GM18502 (cell line): ENCODE measurements around the gene SLC2A2.

Experiments
- ATAC-seq: cut with Tn5 transposase; IDR thresholded peaks from one replicate; pipeline ENCODE4 v1.9.1; 2021; ENCODE audit warnings: mild to moderate bottlenecking; ENCODE audit not compliant: unreplicated experiment, poor library complexity

Gene SLC2A2

DNA sequence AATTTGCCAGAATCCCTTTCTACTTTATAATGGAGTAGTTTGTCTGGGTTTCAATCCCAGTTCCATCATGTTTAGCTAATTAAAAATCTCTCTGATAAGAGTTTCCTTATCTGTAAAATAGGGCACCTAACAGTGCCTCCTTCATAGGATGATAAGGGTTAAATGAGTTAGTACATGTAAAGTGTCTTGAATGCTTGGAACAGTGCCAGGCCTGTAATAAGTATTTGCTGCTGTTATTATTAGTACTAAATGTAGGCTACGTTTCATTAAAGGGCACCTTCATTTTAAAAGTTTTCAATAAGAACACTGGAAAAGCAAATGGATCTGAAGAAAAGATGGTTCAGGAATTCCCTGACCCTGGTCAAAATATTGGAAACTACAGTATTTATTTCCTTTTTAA, 11.8 kb upstream of the SLC2A2 start:
- ATAC-seq = no peak

DNA sequence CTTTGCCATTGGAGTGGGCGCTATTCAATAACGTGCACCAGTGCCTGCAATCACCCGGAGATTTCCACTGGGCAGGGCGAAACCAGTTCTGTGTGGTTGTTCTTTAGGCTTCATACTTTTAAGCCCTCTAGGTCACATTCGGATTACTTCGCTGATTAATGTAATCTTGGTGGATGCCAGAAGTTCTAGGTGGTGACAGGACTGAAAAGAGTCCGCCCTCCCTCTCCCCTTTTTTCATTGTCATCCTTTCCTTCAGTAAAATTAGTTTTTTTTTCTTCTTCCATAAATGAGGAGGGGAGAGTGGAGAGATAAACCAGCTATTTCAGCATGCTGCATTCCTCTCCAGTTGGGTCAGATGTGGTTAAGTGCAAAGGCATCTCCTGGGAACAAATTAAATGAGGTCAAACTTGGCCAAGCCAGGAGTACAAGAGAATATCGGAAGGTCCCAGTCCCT, 2.3 kb upstream of the SLC2A2 start:
- ATAC-seq = no peak

DNA sequence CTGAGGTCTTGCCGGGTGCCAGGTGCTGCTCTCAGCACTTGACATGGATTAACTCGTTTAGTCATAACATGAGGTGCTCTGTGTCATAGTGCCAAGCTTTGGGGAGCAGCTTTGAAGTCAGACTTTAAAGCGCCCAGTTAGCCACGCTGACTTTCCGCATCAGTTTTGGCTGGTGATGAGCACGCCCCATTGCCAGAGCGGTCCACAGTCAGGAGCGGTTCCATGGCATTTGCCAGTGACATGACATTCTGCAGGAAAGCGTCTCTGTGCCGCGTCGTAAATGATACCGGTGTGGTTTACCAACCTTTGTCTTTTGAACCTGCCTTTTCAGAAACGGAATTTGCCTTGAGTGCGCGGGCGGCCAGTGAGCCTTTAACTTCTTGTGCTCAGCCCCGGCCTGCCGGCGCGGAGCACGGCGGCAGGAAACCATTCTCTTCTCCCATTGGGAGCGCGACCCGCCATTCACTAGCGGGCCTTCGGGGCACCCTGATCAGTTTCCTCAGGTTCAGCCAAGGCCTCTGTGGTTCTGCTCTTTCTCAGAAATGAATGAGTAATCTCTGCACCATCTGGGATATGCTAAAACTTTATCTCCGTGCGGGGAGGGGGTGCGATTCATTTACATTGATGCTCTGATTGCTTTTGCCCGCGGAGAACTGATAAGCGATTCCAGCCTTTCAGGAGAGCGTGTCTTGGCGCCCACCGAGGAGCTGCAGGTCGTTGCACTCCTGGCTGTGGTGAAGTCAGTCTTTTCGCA, 1.7 kb upstream of the SLC2A2 start:
- ATAC-seq = no peak

DNA sequence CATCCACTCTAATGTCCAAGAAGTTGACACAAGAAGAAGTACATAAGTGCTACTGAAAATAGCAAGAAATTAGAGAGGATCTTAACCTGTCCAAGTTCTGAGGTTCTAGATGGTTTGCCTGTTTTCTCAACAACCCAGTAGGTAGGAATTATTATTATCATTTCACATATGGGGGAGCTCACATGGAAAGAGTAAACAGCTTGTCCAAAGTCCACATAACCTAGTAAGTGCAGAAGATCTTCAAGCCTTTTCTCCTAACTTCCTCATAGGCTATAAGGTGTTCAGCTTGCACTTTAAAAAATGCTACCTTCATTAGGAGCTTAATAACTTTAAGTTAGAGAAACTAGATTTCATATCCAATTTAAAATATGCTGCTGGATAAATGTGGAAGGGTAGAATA, 3.0 kb downstream of the SLC2A2 start:
- no peak for ATAC-seq

DNA sequence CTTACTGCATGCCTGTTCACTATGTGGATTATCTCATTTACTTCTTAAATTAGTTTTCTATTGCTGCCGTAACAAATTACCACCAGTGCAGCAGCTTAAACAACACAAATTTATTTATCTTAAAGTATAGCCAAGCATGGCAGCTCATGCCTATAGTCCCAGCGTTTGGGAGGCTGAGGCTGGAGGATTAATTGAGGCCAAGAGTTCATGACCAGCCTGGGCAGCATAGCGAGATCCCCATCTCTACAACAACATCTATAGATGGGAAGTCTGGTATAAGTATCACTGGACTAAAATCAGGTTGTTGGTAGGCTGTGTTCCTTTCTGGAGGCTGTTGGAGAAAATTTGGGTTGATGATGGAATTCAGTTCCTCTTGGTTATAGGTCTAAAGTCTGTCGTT, 5.1 kb downstream of the SLC2A2 start:
- ATAC-seq = no peak

DNA sequence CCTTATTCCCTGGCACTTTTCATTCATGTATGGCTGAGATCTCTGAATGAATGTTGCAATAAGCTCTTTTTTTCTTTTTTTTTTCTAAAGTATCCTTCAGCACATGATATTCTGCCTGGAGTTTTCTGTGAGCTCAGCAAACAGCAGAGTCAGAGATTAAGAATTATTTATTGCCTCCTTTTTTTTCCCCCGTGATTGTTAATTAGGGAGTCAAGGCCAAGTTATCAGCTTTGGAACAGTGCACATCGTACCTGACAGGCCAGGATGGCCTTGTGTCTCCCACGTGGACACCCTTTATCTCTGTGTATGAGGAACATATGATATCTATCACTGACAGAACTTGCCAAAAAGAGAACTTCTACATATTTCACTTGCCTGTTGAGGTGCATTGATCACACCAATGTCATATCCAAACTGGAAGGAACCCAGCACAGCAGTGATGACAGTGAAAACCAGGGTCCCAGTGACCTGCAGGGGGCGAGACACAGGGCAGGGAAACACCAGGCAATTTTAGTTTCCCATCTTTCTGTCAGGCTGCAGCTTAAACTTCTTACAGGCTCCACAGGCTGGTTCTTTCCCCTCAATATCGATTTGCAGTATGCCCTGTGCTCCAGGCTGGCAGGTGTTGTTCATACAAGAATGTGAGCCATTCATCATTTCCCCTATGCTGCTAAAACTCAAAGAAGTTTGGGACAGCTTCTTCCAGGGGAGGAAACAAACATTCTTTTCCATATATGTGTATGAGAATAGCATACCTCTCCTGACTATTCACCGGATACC, 8.2 kb downstream of the SLC2A2 start:
- ATAC-seq = no peak

DNA sequence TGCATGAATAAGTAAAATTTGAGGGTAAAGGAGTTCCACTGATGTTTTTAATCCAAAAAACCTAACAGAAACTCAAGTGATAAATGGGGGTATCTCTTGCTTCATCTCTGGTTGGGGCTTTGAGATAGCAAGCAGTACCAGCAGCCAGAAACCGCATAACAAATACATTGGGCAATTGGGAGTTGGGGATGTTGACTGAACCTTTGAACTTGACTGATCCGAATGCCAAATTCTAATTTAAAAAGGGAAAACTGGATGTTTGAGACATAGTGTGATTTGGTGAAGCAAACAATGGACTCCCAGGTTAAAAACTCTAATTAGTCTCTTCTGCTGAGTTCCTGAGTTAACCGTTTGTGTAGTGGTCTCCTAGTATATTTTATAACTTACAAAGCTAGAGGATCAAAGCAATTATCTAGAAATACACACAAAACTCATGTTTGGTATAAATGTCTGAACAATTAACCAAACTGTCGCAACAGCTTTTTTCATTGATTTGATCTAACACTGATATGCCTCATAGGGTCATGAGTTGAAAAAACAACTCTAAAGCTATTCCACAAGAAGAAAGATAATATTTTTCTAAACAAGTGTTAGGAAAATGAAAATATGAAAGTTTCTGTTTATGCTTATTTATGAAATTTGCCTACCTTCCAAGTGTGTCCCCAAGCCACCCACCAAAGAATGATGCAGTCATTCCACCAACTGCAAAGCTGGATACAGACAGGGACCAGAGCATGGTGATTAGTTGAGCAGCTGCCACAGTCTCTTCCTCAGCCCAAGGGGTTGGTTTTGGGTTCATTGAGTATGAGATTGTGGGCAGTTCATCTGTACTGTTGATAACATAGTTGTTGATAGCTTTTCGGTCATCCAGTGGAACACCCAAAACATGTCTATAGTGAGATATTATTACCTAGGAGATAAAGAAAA, 12.4 kb downstream of the SLC2A2 start:
- no peak for ATAC-seq

DNA sequence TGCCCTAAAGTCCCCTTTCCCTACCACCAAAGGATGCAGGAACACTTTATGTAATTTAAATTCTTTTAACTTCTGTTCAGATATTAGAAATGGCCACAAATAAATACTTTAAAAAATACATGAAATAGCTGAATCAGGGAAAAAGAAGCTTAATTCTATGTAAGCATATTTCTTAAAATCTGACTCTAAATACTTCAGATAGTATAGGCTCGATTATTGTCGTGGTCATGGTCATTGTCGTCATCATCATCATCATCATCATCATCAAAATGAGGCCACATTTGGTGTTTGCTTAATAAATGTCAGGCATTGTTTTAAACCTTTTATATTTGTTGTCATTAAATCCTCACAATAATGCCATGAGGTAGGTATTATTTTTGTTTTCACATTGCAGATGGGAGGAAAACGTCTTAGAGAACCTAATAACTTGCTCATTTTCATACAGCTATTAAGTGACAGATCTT, 14.6 kb downstream of the SLC2A2 start:
- no peak for ATAC-seq

DNA sequence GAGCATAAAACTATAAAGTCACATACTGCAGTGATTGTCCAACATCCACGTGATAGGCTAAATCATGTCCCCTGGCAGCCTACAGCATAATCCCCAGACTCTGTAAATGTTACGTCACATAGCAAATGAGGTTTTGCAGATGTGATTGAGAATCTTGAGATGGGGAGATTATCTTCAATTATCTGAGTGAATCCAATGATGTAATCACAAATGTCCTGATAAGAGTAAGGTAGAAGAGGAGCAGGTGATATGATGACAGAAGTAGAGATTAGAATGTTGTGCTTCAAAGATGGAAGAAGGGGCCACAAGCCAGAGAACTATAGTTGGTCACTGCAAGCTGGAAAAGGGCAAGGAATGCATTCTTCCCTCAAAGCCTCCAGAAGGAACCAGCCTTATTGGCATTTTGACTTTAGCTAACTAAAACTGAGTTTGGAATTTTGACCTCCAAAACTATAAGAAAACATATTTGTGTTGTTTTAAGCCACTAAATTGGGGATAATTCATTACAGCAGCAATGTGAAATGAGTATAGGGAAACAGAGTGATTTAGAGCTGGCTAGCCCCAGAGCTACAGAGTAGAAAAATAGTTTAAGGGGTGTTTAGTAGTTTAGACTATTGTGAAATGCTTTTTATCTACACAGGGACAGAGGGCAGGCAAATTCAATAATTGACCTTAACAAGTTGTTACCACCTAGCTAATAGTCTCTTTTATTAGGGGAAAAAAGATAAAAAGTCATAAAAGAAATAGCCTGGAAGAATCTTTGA, 15.2 kb downstream of the SLC2A2 start:
- ATAC-seq = no peak

DNA sequence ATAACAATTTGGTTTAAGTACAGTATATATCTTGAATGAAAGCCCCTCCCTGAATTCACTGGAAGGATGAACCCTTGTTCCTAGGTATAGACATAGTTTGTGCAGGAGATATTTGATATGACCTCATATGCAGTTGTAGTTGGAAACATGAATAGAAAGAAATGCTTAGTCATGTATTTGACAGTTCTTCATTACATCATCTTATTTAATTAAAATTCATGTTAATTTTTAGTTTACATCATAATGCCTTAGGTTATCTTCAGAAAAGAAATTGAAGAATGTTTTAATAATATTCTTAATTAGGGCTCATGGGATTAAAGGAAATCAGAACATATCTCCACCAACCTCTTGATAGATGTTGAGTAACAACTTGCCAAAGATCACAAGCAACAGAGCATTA, 19.2 kb downstream of the SLC2A2 start:
- no peak for ATAC-seq

DNA sequence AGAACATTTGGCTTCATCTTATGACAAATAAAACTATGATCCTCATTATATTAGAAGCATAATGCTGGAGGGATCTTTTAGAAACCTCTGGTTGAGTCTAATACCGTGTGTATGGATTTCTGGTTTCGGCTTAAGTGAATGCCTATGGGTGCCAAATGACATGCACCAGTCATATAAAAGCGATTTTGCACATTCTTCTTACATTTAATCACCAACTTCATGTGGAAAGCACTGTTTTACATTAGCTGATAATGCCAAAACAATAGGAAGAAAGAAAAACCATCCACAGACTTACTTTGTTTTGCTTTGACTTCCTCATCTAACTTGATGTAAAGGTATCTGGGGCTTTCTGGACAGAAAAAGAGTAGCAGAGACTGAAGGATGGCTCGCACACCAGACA, 20.9 kb downstream of the SLC2A2 start:
- no peak for ATAC-seq

DNA sequence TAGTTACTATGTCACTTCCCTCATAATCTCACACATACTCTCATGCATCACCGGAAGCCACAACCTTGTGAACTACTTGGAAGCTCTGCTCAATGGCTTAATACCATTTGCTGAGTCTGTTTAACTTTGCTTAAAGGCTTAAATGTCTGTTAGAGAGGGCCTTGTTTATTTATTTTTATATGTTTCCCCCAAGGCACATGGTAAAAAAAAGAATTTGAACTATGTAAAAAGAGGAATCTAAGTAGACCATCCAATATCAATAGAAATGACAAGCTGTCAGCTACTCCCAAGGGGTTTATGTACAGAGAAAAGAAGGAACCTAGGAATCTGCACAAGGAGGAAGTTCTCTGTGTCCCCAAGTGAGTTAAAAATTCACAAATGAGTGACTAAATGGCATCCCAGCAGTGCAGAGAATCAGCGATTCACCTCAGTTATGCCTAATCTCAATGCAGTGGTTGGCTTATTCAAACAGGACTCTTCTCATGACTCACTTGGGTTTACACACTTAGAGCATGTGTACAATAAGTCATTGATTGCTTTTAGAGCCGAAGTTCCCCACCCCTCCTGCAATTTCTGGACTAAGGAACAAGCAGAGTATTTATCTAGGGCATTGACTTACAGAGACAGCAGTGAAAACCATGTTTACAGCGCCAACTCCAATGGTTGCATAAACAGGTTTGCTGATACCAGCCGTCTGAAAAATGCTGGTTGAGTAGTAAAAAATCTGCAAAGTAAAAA, 24.4 kb downstream of the SLC2A2 start:
- no peak for ATAC-seq

DNA sequence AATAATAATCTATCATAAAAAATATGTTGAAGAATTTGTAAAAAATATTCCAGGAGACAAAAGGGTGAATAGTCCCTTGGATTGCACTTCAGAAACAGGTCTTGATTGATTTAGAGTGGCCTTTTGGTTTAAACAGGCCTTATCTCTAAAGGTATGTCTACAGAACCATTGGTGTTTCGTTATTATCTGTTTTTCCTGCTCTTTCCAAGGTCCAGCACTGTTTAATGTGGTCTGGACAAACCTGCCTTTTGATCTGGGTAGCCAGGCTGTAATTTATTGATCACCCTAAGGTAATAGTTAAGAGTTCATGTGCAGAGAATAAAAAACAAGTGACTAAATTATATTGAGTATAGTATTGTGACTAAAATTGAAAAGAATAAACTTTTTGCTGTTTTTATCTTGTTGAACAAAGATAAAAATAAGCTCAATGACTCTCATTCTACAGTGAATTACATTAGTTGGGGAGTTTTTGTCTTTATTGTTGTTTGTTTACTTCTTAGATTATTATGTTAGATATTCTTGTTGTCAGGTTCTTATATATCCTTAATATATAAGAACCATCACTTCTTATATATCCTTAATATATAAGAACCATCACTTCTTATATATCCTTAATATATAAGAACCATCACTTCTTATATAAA, 25.1 kb downstream of the SLC2A2 start:
- no peak for ATAC-seq

DNA sequence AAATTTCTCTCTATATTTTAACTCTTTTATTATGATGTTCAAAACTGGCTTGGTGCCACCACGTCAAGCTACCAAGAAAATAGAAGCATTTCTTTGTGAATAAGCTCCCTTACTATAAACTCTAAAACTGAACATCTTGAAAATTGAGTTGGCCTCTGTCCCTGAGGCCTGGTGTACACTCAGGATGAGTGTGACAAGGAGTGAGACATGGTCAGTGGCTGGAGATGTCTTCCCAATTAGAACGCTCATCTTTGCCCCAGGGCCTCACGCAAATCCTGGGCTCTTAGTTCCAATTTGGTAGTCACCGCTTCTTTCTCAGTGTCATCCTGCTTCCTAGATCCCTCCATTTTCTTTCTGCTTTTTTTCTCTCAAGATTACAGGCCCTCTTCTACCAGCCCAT, 26.2 kb downstream of the SLC2A2 start:
- ATAC-seq = no peak

DNA sequence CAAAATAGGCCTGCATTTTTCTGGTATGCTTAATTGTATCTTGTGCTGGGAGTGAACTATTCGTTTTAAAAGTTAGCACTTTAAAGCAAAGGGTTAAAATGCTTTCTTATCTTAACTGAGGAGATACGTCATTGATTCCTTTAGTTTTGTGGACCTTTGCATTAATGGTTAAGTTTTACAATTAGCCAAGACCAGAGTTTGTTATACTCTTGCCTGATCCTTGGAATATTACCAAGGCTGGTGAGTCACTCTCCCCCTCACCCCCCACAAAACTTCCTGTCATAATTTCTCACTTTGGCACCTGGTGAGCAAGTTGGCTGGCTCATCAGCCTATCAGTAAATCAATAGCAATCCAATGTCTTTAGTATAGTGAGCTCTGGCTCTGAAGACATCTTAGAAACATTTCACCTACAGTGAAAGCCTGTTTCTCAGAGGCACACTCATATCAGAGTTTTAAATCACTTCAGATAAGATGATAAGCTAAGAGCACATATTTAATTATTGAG, 26.7 kb downstream of the SLC2A2 start:
- no peak for ATAC-seq

DNA sequence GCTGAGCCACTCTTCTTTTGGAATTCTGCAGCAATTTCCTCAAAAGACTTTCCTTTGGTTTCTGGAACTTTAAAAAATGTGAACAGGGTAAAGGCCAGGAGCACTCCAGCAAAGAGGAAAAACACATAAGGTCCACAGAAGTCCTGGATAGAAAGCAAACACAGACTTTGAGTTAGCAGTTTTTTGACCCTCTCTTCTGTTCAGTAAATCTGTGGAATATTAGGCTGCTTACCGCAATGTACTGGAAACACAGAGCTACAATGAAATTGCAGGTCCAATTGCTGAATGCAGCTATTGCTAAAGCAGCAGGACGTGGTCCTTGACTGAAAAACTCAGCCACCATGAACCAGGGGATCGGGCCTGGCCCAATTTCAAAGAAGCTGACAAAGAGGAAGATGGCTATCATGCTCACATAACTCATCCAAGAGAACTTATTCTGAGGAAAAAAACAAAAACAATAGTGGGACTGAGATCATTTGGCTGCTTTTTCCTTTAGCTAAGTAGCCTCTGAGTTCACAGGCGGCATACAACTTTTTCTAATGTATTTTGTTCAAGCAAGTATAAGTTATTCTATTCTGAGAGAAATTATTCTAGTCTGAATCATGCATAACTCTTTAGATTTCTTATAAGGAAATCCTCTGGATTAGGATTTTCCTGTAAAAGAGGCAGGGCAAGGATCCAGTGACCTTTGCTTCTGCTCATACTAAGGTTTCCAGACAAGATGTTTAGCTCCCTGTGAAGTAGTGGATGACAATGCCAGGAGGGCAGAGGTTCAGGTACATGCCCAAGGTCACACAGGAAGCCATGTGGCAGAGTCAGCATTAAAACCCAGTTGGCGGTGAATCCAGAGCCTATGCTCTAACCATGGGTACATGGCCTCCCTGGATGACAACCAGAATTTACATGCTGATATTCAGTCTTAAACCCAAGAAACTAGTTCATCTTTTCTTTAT, 28.3 kb downstream of the SLC2A2 start:
- ATAC-seq = no peak

DNA sequence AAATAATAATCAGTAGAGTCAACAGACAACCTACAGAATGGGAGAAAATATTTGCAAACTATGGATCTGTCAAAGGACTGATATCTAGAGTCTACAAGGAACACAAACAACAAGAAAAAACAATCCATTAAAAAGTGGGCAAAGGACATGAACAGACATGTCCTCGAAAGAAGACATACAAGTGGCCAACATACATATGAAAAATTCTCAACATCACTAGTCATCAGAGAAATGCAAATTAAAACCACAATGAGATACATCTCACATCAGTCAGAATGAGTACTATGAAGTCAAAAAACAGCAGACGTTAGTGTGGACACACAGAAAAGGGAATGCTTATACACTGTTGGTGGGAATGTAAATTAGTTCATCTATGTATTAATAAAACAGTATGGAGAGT, 33.7 kb downstream of the SLC2A2 start:
- ATAC-seq = no peak

DNA sequence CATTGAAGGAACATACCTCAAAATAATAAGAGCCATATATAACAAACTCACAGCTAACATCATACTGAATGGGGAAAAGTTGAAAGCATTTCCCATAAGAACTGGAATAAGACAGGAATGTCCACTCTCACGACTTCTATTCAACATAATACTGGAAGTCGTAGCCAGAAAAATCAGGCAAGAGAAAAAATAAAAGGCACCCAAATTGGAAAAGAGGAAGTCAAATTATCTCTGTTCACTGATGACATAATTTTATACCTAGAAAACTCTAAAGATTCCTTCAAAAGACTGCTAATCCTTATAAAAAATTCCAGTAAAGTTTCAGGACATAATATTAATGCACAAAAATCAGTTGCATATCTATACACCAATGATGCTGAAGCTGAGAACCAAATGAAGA, 34.9 kb downstream of the SLC2A2 start:
- no peak for ATAC-seq
